ENCODE results near the gene SEC22C. TPM values are rescaled to one million over a fixed set of nuclear protein-coding genes. Genes with fewer than 3 reads are reported as not detected.

The SEC22C gene
- total and polyA plus RNA-seq, 4 donors: 23.3 to 61.4 (median 35.0) TPM

GRCh38 chr3:42513521-42513920, 68.2 kb downstream of the SEC22C start:
- Histone ChIP-seq H3K9me3 (ENCODE audit: control insufficient read depth in 4 of 4, insufficient read depth in 3 of 4, low read length in 3 of 4) (no peaks in the 10 kb centered on the region), H3K9ac (ENCODE audit: insufficient read depth in 1 of 2, low read length in 2 of 2) (no peak overlapping the region), H3K4me1 (ENCODE audit: control insufficient read depth in 5 of 5, insufficient read depth in 5 of 5, low read length in 5 of 5) (peaks cover 0 to 43% (median 0%) of the 10 kb centered on the region in 5 donors), H3K27me3 (ENCODE audit: control insufficient read depth in 3 of 3, insufficient read depth in 3 of 3, low read length in 2 of 3) (no peaks in the 10 kb centered on the region), H3K4me3 (no peak overlapping the region), H3K36me3 (ENCODE audit: control insufficient read depth in 4 of 4, insufficient read depth in 4 of 4, low read length in 4 of 4) (peaks cover 0 to 13% (median 0%) of the 10 kb centered on the region in 4 donors), H3K27ac (ENCODE audit: low read depth in 1 of 2, low read length in 1 of 2) (no peak overlapping the region)
- no peak for TF ChIP-seq CTCF (IDR thresholded peaks at IDR 0.05; ENCODE audit: control extremely low read depth, extremely low read depth)
- 87 to 91% methylated on average over 6 of the region's 6 CpGs for WGBS, 2 donors
- DNase-seq (no peak), ATAC-seq (ENCODE audit: insufficient read depth, low FRiP score) (no peak)

- Histone ChIP-seq H3K4me3 (no peak overlapping the region), H3K27ac (ENCODE audit: low read depth in 1 of 2, low read length in 1 of 2) (no peak overlapping the region), H3K9me3 (ENCODE audit: control insufficient read depth in 4 of 4, insufficient read depth in 3 of 4, low read length in 3 of 4) (no peaks in the 10 kb centered on the region), H3K4me1 (ENCODE audit: control insufficient read depth in 5 of 5, insufficient read depth in 5 of 5, low read length in 5 of 5) (peaks cover 0 to 43% (median 0%) of the 10 kb centered on the region in 5 donors), H3K27me3 (ENCODE audit: control insufficient read depth in 3 of 3, insufficient read depth in 3 of 3, low read length in 2 of 3) (no peaks in the 10 kb centered on the region), H3K9ac (ENCODE audit: insufficient read depth in 1 of 2, low read length in 2 of 2) (no peak overlapping the region), H3K36me3 (ENCODE audit: control insufficient read depth in 4 of 4, insufficient read depth in 4 of 4, low read length in 4 of 4) (peaks cover 0 to 13% (median 0%) of the 10 kb centered on the region in 4 donors)
- ATAC-seq (ENCODE audit: insufficient read depth, low FRiP score) (no peak), DNase-seq (no peak)
- no peak for TF ChIP-seq CTCF (IDR thresholded peaks at IDR 0.05; ENCODE audit: control extremely low read depth, extremely low read depth)
- WGBS, 2 donors: 91 to 93% methylated on average over 3 of the region's 3 CpGs
These were observed 68.6 kb downstream of the SEC22C start for GRCh38 chr3:42513121-42513520.

GRCh38 chr3:42511736-42512135, 70.0 kb downstream of the SEC22C start:
- WGBS, 2 donors: 59 to 75% methylated on average over 2 of the region's 2 CpGs
- H3K27me3 ChIP-seq (ENCODE audit: control insufficient read depth in 3 of 3, insufficient read depth in 3 of 3, low read length in 2 of 3): no peaks in the 10 kb centered on the region
- H3K4me1 ChIP-seq (ENCODE audit: control insufficient read depth in 5 of 5, insufficient read depth in 5 of 5, low read length in 5 of 5): peaks cover 0 to 46% (median 0%) of the 10 kb centered on the region in 5 donors
- H3K9me3 ChIP-seq (ENCODE audit: control insufficient read depth in 4 of 4, insufficient read depth in 3 of 4, low read length in 3 of 4): no peaks in the 10 kb centered on the region
- ATAC-seq (ENCODE audit: insufficient read depth, low FRiP score) (no peak), DNase-seq (no peak)
- no peak overlapping the region for H3K4me3 ChIP-seq
- H3K27ac ChIP-seq (ENCODE audit: low read depth in 1 of 2, low read length in 1 of 2): peak overlapping the region in 1 of 2 donors; percentile 16
- H3K36me3 ChIP-seq (ENCODE audit: control insufficient read depth in 4 of 4, insufficient read depth in 4 of 4, low read length in 4 of 4): peaks cover 0 to 10% (median 0%) of the 10 kb centered on the region in 4 donors
- TF ChIP-seq CTCF (IDR thresholded peaks at IDR 0.05; ENCODE audit: control extremely low read depth, extremely low read depth): no peak
- no peak overlapping the region for H3K9ac ChIP-seq (ENCODE audit: insufficient read depth in 1 of 2, low read length in 2 of 2)

GRCh38 chr3:42511201-42511600, 70.6 kb downstream of the SEC22C start:
- whole genome bisulfite sequencing, 2 donors: 80 to 90% methylated on average over 1 of the region's 1 CpG
- Histone ChIP-seq H3K27me3 (ENCODE audit: control insufficient read depth in 3 of 3, insufficient read depth in 3 of 3, low read length in 2 of 3) (no peaks in the 10 kb centered on the region), H3K9me3 (ENCODE audit: control insufficient read depth in 4 of 4, insufficient read depth in 3 of 4, low read length in 3 of 4) (no peaks in the 10 kb centered on the region), H3K4me3 (no peak overlapping the region), H3K4me1 (ENCODE audit: control insufficient read depth in 5 of 5, insufficient read depth in 5 of 5, low read length in 5 of 5) (peaks cover 0 to 44% (median 0%) of the 10 kb centered on the region in 5 donors), H3K27ac (ENCODE audit: low read depth in 1 of 2, low read length in 1 of 2) (peak overlapping the region in 1 of 2 donors; percentile 2), H3K36me3 (ENCODE audit: control insufficient read depth in 4 of 4, insufficient read depth in 4 of 4, low read length in 4 of 4) (peaks cover 0 to 10% (median 0%) of the 10 kb centered on the region in 4 donors), H3K9ac (ENCODE audit: insufficient read depth in 1 of 2, low read length in 2 of 2) (no peak overlapping the region)
- ATAC-seq (ENCODE audit: insufficient read depth, low FRiP score) (no peak), DNase-seq (no peak)
- TF ChIP-seq CTCF (IDR thresholded peaks at IDR 0.05; ENCODE audit: control extremely low read depth, extremely low read depth): no peak
